Stimulated activated CD4-positive, alpha-beta T cell treated with anti-CD3 and anti-CD28 coated beads, TNF-alpha, amount 100 ng/mL, for 1 hour (primary cell): ENCODE measurements around the gene MRC1.

ENCODE experiments used
- DNase-seq, 3 donors: peaks; one replicate each; pipeline ENCODE4 v3.0.0-alpha.2; 2020; ENCODE audit warnings: low read depth in 3 of 3, low spot score in 1 of 3

Gene MRC1

GRCh38 chr10:17808971-17809841 lies at the start of gene MRC1:
TSS of gene MRC1 (plus strand) at chr10:17809348. CDS start at chr10:17809466, 118 bp downstream.
- no peak for DNase-seq

- no peak for DNase-seq
These were observed 45.0 kb upstream of the MRC1 start for GRCh38 chr10:17764142-17764541.

GRCh38 chr10:17765602-17766001 lies 43.5 kb upstream of the MRC1 start:
- DNase-seq: no peak

GRCh38 chr10:17766731-17767130 lies 42.4 kb upstream of the MRC1 start:
- DNase-seq: no peak

GRCh38 chr10:17768496-17768895 lies 40.7 kb upstream of the MRC1 start:
- no peak for DNase-seq

- DNase-seq: no peak
These were observed 40.2 kb upstream of the MRC1 start for GRCh38 chr10:17768957-17769356.

GRCh38 chr10:17771017-17771416 lies 38.1 kb upstream of the MRC1 start:
- no peak for DNase-seq

- DNase-seq: no peak
These were observed 29.4 kb upstream of the MRC1 start for GRCh38 chr10:17779784-17780183.

GRCh38 chr10:17780727-17781126 lies 28.4 kb upstream of the MRC1 start:
- no peak for DNase-seq

GRCh38 chr10:17781856-17782255 lies 27.3 kb upstream of the MRC1 start:
- no peak for DNase-seq

- DNase-seq: no peak
These were observed 26.1 kb upstream of the MRC1 start for GRCh38 chr10:17782921-17783665.

GRCh38 chr10:17783751-17784150 lies 25.4 kb upstream of the MRC1 start:
- no peak for DNase-seq

- no peak for DNase-seq
These were observed 24.5 kb upstream of the MRC1 start for GRCh38 chr10:17784688-17785087.

GRCh38 chr10:17785276-17785930 lies 23.7 kb upstream of the MRC1 start:
- no peak for DNase-seq

GRCh38 chr10:17787087-17787961 lies 21.8 kb upstream of the MRC1 start:
- DNase-seq: no peak

- DNase-seq: no peak
These were observed 20.5 kb upstream of the MRC1 start for GRCh38 chr10:17788646-17789045.

GRCh38 chr10:17789396-17789795 lies 19.8 kb upstream of the MRC1 start:
- no peak for DNase-seq

GRCh38 chr10:17790651-17791050 lies 18.5 kb upstream of the MRC1 start:
- no peak for DNase-seq

- no peak for DNase-seq
These were observed 16.2 kb upstream of the MRC1 start for GRCh38 chr10:17792991-17793390.

- DNase-seq: no peak
These were observed 15.1 kb upstream of the MRC1 start for GRCh38 chr10:17793823-17794644.
